Neuron (in vitro differentiated cells): ENCODE measurements around the gene SPAG17.

ENCODE experiments used
- H2AFZ ChIP-seq: one replicate; pipeline ENCODE4 v1.6.1; 2013; ENCODE audit warnings: low read depth, mild to moderate bottlenecking, inconsistent platforms, low read length, moderate library complexity
- H3K27me3 ChIP-seq: one replicate; pipeline ENCODE4 v1.6.1; 2013; ENCODE audit warnings: low read length; ENCODE audit not compliant: insufficient read depth
- H3K36me3 ChIP-seq: one replicate; pipeline ENCODE4 v1.6.1; 2013; ENCODE audit warnings: low read length; ENCODE audit not compliant: insufficient read depth
- H3K4me1 ChIP-seq: one replicate; pipeline ENCODE4 v1.6.1; 2013; ENCODE audit warnings: low read length; ENCODE audit not compliant: insufficient read depth
- H3K4me3 ChIP-seq: 2 replicates; pipeline ENCODE4 v1.5.1; 2013; ENCODE audit warnings: mild to moderate bottlenecking, low read length, moderate library complexity
- H3K9me3 ChIP-seq: one replicate; pipeline ENCODE4 v1.6.1; 2013; ENCODE audit warnings: low read length

SPAG17 gene

DNA sequence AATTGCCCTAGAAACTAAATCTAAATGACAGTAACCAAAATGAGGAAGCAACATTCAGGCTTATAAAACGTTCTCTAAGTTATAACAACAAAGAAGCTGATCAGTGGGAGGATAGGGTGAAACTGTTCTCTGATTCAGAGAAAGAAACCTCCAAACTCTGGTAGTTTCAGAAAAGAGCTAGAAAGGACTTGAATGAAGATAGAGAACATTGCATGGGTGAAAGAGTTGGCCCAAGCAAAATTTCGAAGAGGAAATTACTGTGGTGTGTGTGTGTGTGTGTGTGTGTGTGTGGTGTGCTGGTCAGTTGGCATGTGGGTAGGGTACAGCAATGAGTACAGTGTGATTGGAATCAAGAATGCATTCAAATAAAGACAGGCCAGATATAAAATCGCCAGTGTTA is 16.5 kb upstream of the SPAG17 start:
- Histone ChIP-seq H3K9me3 (no peaks in the 10 kb centered on the region), H3K36me3 (no peaks in the 10 kb centered on the region), H3K4me1 (no peaks in the 10 kb centered on the region)

DNA sequence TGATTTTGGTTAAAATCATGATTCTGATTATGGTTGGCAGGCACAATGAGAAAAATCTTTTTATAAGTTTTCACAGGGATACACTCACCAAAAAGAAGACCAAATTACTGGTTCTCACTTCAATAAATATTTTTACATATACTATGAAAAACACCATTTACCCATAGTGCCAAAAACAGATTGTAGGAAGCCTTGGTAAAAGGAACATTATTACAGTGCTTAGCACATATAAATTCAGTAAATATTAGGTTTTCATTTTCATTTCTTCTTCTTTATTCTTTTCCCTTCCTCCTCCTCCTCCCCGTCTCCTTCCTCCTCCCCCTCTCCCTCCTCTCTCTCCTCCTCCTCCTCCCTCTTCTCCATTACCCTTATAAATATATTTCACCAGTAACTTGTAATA is 15.8 kb upstream of the SPAG17 start:
- H3K27me3 ChIP-seq, result peaks cover 10% of the 10 kb centered on the region

More for the DNA sequence above, 16.5 kb upstream of the SPAG17 start:
- Histone ChIP-seq H3K4me3 (no peak overlapping the region), H2AFZ (no peak overlapping the region), H3K27me3 (peaks cover 10% of the 10 kb centered on the region)

DNA sequence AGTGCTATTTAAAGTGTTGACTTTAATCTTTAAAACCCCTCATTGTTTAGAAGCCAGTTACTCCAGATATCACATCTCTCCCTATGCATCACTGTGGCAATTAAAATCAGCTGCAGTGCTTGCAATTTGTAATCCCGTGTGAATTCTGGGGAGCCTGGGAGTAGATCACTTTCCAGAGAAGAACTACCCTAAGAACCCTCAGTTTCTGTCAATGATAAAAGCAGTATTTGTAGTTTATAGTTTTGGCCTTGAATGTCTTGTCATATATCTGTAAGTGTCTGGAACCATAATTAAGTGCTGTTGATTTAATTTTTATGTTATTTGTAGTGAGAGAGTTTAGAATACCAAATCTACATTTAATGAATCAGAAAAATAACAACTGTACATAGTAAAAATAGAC is 5.5 kb upstream of the SPAG17 start:
- H3K27me3 ChIP-seq, result no peaks in the 10 kb centered on the region
- H3K9me3 ChIP-seq, result no peaks in the 10 kb centered on the region
- no peak overlapping the region for H3K4me3 ChIP-seq
- H2AFZ ChIP-seq, result no peak overlapping the region
- no peaks in the 10 kb centered on the region for H3K36me3 ChIP-seq
- H3K4me1 ChIP-seq, result peaks cover 1% of the 10 kb centered on the region

More for the DNA sequence above, 15.8 kb upstream of the SPAG17 start:
- Histone ChIP-seq H3K4me1 (no peaks in the 10 kb centered on the region), H3K9me3 (no peaks in the 10 kb centered on the region), H3K36me3 (no peaks in the 10 kb centered on the region), H2AFZ (no peak overlapping the region), H3K4me3 (no peak overlapping the region)

DNA sequence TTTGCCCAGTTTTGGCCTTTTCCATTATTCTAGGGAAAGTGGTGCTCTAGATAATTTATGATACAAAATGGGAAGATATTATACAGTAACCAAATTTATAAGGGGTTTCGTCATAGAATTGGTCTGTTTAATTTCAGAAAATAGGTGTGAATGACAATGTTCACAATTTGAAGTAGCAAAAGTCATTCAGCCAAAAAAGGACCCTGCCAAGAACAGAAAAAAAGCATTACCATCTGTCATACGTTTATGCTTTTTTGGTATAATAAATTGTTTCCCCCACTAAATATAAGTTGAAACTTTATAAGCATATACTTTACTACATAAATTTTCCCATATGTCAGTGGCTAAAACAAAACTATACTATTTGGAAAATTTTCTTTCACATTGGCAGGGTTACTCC is 4.5 kb upstream of the SPAG17 start:
- Histone ChIP-seq H3K9me3 (no peaks in the 10 kb centered on the region), H3K27me3 (no peaks in the 10 kb centered on the region)

DNA sequence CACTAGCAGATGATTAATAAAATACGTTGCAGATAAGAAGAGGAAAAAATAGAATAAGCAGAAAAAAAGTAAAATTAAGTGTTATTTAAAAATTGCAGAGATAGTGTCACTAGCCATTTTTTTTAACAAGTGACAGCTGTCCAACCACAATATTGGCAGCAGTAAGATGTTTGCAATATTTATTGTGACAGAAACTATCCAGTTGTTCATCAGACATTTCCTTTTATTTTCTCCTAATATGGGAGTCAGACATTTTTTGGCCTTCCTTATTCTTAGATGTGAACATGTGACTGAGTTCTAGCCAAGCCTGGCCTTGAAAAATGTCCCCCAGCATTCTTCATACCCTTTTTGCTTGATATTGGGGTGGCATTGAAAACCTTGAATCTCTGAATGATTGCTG is 3.4 kb upstream of the SPAG17 start:
- peaks cover 8% of the 10 kb centered on the region for H3K4me1 ChIP-seq
- H3K27me3 ChIP-seq, result no peaks in the 10 kb centered on the region
- H3K36me3 ChIP-seq, result no peaks in the 10 kb centered on the region
- H3K9me3 ChIP-seq, result no peaks in the 10 kb centered on the region
- no peak overlapping the region for H2AFZ ChIP-seq
- no peak overlapping the region for H3K4me3 ChIP-seq

More for the DNA sequence above, 4.5 kb upstream of the SPAG17 start:
- no peaks in the 10 kb centered on the region for H3K36me3 ChIP-seq
- no peak overlapping the region for H2AFZ ChIP-seq
- H3K4me1 ChIP-seq, result peaks cover 6% of the 10 kb centered on the region
- no peak overlapping the region for H3K4me3 ChIP-seq

DNA sequence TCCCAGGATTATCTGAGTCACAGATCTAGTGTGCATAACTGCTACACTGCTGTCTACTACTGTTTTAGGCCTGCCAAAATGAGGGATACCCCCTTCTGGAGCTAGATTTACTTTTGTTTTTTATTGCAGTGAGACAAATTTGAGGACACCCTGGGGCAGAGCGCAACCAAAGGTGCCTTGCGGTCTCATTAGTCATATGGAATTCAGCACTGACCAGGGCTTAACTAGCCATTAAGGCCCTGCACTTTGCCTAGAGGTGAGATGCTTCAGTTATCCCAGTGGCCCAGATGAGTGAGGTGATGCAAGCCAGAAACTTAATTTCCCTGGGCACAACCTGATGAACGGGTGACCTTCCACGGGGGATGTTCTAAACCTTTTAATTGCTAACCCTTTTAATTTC is 998 bp upstream of the SPAG17 start:
- peaks cover 8% of the 10 kb centered on the region for H3K4me1 ChIP-seq
- H3K27me3 ChIP-seq, result no peaks in the 10 kb centered on the region
- no peaks in the 10 kb centered on the region for H3K9me3 ChIP-seq
- H3K36me3 ChIP-seq, result no peaks in the 10 kb centered on the region
- peak overlapping the region; percentile 97 for H2AFZ ChIP-seq
- H3K4me3 ChIP-seq, result no peak overlapping the region

- H3K4me3 ChIP-seq, result peak overlapping the region; percentile 53
- H2AFZ ChIP-seq, result peak overlapping the region; percentile 97
- H3K36me3 ChIP-seq, result no peaks in the 10 kb centered on the region
- H3K4me1 ChIP-seq, result peaks cover 8% of the 10 kb centered on the region
- H3K27me3 ChIP-seq, result no peaks in the 10 kb centered on the region
- H3K9me3 ChIP-seq, result no peaks in the 10 kb centered on the region
Measured at GRCh38 chr1:118184739-118185083, 317 bp downstream of the SPAG17 start.

DNA sequence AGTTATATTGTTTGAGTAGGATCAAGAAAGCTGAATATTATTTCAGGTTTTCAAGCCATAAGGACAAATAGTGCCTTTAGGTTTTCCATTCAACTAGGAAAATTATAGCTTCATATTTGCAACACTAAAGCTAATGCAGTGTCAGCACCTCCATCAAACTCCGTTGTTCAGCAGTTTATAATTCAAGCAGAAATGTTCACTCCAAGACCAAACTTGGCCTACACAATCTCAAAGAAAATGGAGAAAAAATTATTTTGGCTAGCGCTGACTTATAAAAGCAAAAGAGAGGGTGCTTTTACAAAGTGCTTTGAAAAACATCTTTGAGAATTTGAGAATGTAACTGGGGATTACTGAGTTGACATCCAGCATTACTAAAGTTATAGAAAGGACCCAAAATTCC is 1.4 kb downstream of the SPAG17 start:
- H3K9me3 ChIP-seq, result no peaks in the 10 kb centered on the region
- no peak overlapping the region for H2AFZ ChIP-seq
- H3K4me1 ChIP-seq, result peaks cover 8% of the 10 kb centered on the region

DNA sequence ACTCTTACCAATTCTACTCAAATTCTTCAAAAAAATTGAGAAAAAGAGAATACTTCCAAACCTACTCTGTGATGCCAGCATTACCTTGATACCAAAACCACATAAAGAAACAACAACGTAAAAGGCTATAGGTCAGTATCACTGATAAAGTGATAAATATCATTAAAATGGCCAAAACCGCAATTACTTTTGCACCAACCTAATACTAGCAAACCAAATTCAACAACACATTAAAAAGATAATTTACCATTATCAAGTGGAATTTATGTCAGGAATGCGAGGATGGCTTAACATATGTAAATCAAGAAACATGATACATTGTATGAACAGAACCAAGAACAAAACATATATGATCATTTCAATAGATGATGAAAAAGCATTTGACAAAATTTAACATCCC is 7.0 kb downstream of the SPAG17 start:
- Histone ChIP-seq H3K4me3 (no peak overlapping the region), H3K9me3 (no peaks in the 10 kb centered on the region), H2AFZ (no peak overlapping the region)

More for the DNA sequence above, 1.4 kb downstream of the SPAG17 start:
- H3K36me3 ChIP-seq, result no peaks in the 10 kb centered on the region
- H3K27me3 ChIP-seq, result no peaks in the 10 kb centered on the region
- H3K4me3 ChIP-seq, result no peak overlapping the region

DNA sequence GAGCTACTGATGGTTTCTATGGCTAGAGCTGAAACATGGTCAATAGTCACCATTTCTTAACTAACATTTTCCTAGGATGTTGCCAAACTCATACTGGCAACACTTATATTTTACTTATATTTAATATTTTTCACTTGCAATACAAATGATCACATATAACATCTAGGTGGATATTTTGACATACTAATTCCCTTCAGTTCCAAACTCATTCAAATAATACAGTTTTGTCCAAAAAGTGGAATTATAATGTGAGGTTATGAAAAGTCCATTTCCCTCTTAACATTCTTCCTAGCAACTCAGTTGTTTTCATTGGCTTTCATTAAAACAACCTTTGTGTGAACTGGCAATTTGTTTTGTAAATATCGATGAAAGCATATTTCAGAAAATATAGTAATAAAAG is 16.0 kb downstream of the SPAG17 start:
- Histone ChIP-seq H3K36me3 (no peaks in the 10 kb centered on the region), H3K27me3 (no peaks in the 10 kb centered on the region), H3K4me1 (no peaks in the 10 kb centered on the region), H3K9me3 (no peaks in the 10 kb centered on the region), H3K4me3 (no peak overlapping the region), H2AFZ (no peak overlapping the region)

More for the DNA sequence above, 7.0 kb downstream of the SPAG17 start:
- no peaks in the 10 kb centered on the region for H3K27me3 ChIP-seq
- no peaks in the 10 kb centered on the region for H3K4me1 ChIP-seq
- no peaks in the 10 kb centered on the region for H3K36me3 ChIP-seq

- Histone ChIP-seq H3K4me3 (no peak overlapping the region), H2AFZ (no peak overlapping the region), H3K36me3 (no peaks in the 10 kb centered on the region), H3K9me3 (no peaks in the 10 kb centered on the region), H3K4me1 (no peaks in the 10 kb centered on the region), H3K27me3 (no peaks in the 10 kb centered on the region)
Measured at GRCh38 chr1:118160806-118161205, 24.2 kb downstream of the SPAG17 start.

DNA sequence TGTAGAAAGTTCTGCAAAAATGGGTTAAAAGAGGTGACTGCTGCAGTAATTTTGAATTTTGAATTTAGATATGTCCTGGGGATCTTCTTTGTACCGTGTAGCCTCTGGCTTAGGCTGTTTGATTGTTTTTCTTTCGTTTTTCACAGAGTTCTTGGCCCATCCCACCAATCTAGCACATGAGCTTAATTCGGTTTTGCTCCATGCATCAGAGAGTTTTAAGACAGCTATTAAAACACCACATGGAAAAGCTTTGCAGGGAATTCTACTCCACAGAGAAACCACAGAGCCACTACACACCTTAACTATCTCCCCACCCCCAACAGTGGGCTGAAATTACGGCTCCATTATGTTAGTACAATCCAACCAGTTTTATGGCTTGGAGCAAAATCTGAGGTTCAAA is 25.5 kb downstream of the SPAG17 start:
- H3K36me3 ChIP-seq, result no peaks in the 10 kb centered on the region
- no peaks in the 10 kb centered on the region for H3K9me3 ChIP-seq
- H3K4me3 ChIP-seq, result no peak overlapping the region
- H3K4me1 ChIP-seq, result no peaks in the 10 kb centered on the region
- no peak overlapping the region for H2AFZ ChIP-seq
- H3K27me3 ChIP-seq, result no peaks in the 10 kb centered on the region

GRCh38 chr1:118158924-118159323 is 26.1 kb downstream of the SPAG17 start:
- Histone ChIP-seq H3K4me3 (no peak overlapping the region), H2AFZ (no peak overlapping the region), H3K9me3 (no peaks in the 10 kb centered on the region), H3K36me3 (no peaks in the 10 kb centered on the region), H3K27me3 (no peaks in the 10 kb centered on the region), H3K4me1 (no peaks in the 10 kb centered on the region)

DNA sequence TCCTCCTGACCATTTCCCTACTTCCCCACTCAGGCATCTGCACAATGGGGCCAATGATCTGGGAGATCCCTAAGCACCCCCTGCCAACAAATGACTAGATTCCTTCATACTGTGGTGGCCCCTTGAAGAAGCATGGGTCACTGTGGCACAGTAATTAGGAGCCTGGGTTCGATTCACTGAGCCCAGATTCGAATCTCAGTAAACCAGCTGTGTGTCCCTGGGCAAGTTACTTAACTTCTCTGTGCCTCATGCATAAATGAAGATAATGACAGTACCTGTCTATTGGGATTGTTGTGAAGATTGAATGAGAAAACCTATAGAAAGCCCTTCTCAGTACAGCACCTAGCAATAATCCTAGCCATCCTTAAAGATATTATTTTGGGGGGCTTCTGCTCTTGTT is 27.5 kb downstream of the SPAG17 start:
- no peaks in the 10 kb centered on the region for H3K4me1 ChIP-seq
- H2AFZ ChIP-seq, result no peak overlapping the region
- H3K9me3 ChIP-seq, result no peaks in the 10 kb centered on the region
- no peaks in the 10 kb centered on the region for H3K36me3 ChIP-seq
- H3K27me3 ChIP-seq, result no peaks in the 10 kb centered on the region
- H3K4me3 ChIP-seq, result no peak overlapping the region
